Effector memory CD4-positive, alpha-beta T cell (primary cell): ENCODE results near the gene HOXD11.
A peak's percentile ranks its signal among the peaks of the same experiment; 100 is the strongest.

Experiments
- DNase-seq, 3 donors: peaks; one replicate each; pipeline ENCODE4 v3.0.0-alpha.2; 2020
- H3K27ac ChIP-seq: 2 replicates; pipeline ENCODE4 v1.7.0; 2013; ENCODE audit warnings: mild to moderate bottlenecking, low read length, moderate library complexity; ENCODE audit not compliant: insufficient read depth, poor library complexity, severe bottlenecking
- H3K27me3 ChIP-seq: replicated peaks from 2 replicates; pipeline ENCODE4 v1.7.0; 2013; ENCODE audit warnings: mild to moderate bottlenecking, low read length; ENCODE audit not compliant: insufficient read depth, control insufficient read depth, poor library complexity, severe bottlenecking
- H3K36me3 ChIP-seq: 2 replicates; pipeline ENCODE4 v1.7.0; 2013; ENCODE audit warnings: mild to moderate bottlenecking, low read length, moderate library complexity; ENCODE audit not compliant: control insufficient read depth, insufficient read depth
- H3K4me1 ChIP-seq: 2 replicates; pipeline ENCODE4 v1.7.0; 2013; ENCODE audit warnings: low read length, mild to moderate bottlenecking; ENCODE audit not compliant: control insufficient read depth, insufficient read depth, poor library complexity, severe bottlenecking
- H3K4me3 ChIP-seq: 2 replicates; pipeline ENCODE4 v1.7.0; 2013; ENCODE audit warnings: low read length, low read depth, mild to moderate bottlenecking; ENCODE audit not compliant: insufficient read depth, poor library complexity, severe bottlenecking
- H3K9me3 ChIP-seq: 2 replicates; pipeline ENCODE4 v1.7.0; 2013; ENCODE audit warnings: mild to moderate bottlenecking, low read length, moderate library complexity; ENCODE audit not compliant: control insufficient read depth

HOXD11 gene

GRCh38 chr2:176114930-176115625, 8.0 kb downstream of the HOXD11 start:
- H3K27me3 ChIP-seq, result peaks cover 94% of the 10 kb centered on the region
- no peaks in the 10 kb centered on the region for H3K9me3 ChIP-seq
- H3K4me1 ChIP-seq, result no peaks in the 10 kb centered on the region
- no peak overlapping the region for H3K4me3 ChIP-seq
- no peaks in the 10 kb centered on the region for H3K36me3 ChIP-seq
- H3K27ac ChIP-seq, result no peak overlapping the region
- no peak for DNase-seq

GRCh38 chr2:176115883-176116813, 9.1 kb downstream of the HOXD11 start, which contains the start of gene HOXD10:
Gene HOXD10 (plus strand): TSS chr2:176116778. CDS start chr2:176116834, 56 bp downstream.
- DNase-seq, result no peak
- Histone ChIP-seq H3K4me1 (no peaks in the 10 kb centered on the region), H3K9me3 (no peaks in the 10 kb centered on the region), H3K4me3 (no peak within 1 kb of the TSS), H3K27ac (no peak within 1 kb of the TSS), H3K36me3 (no peaks in the 10 kb centered on the region), H3K27me3 (peaks cover 94% of the 10 kb centered on the region)

- Histone ChIP-seq H3K4me1 (peaks cover 5% of the 10 kb centered on the region), H3K4me3 (no peak overlapping the region)
Observed at GRCh38 chr2:176117162-176117822, 10.2 kb downstream of the HOXD11 start.

GRCh38 chr2:176117823-176118371, 10.8 kb downstream of the HOXD11 start:
- no peak overlapping the region for H3K4me3 ChIP-seq
- peaks cover 93% of the 10 kb centered on the region for H3K27me3 ChIP-seq
- no peak for DNase-seq
- no peaks in the 10 kb centered on the region for H3K9me3 ChIP-seq
- no peak overlapping the region for H3K27ac ChIP-seq
- H3K36me3 ChIP-seq, result no peaks in the 10 kb centered on the region
- H3K4me1 ChIP-seq, result peaks cover 11% of the 10 kb centered on the region

More at GRCh38 chr2:176117162-176117822, 10.2 kb downstream of the HOXD11 start:
- no peak overlapping the region for H3K27ac ChIP-seq
- DNase-seq, result no peak
- H3K36me3 ChIP-seq, result no peaks in the 10 kb centered on the region
- H3K9me3 ChIP-seq, result no peaks in the 10 kb centered on the region
- peaks cover 94% of the 10 kb centered on the region for H3K27me3 ChIP-seq

- peaks cover 17% of the 10 kb centered on the region for H3K4me1 ChIP-seq
- no peak overlapping the region for H3K27ac ChIP-seq
- DNase-seq, result no peak
Observed at GRCh38 chr2:176118601-176119339, 11.7 kb downstream of the HOXD11 start.

GRCh38 chr2:176120364-176121189, 13.5 kb downstream of the HOXD11 start:
- Histone ChIP-seq H3K27me3 (peaks cover 94% of the 10 kb centered on the region), H3K27ac (no peak overlapping the region), H3K36me3 (no peaks in the 10 kb centered on the region), H3K4me3 (no peak overlapping the region), H3K4me1 (peaks cover 17% of the 10 kb centered on the region), H3K9me3 (no peaks in the 10 kb centered on the region)
- no peak for DNase-seq

More at GRCh38 chr2:176118601-176119339, 11.7 kb downstream of the HOXD11 start:
- Histone ChIP-seq H3K9me3 (no peaks in the 10 kb centered on the region), H3K27me3 (peaks cover 93% of the 10 kb centered on the region), H3K36me3 (no peaks in the 10 kb centered on the region), H3K4me3 (no peak overlapping the region)

GRCh38 chr2:176121190-176122051, 14.3 kb downstream of the HOXD11 start:
- H3K4me1 ChIP-seq, result peaks cover 17% of the 10 kb centered on the region
- no peak for DNase-seq

GRCh38 chr2:176122052-176122682, 15.1 kb downstream of the HOXD11 start:
- no peak for DNase-seq
- Histone ChIP-seq H3K27ac (no peak overlapping the region), H3K9me3 (no peaks in the 10 kb centered on the region), H3K4me3 (peak overlapping the region; percentile 16), H3K27me3 (peaks cover 92% of the 10 kb centered on the region), H3K36me3 (no peaks in the 10 kb centered on the region), H3K4me1 (peaks cover 17% of the 10 kb centered on the region)

More at GRCh38 chr2:176121190-176122051, 14.3 kb downstream of the HOXD11 start:
- Histone ChIP-seq H3K27ac (no peak overlapping the region), H3K36me3 (no peaks in the 10 kb centered on the region), H3K27me3 (peaks cover 93% of the 10 kb centered on the region), H3K9me3 (no peaks in the 10 kb centered on the region), H3K4me3 (no peak overlapping the region)
